H9 (cell line): ENCODE results near the gene MISP3. TPM values are rescaled to one million over a fixed set of nuclear protein-coding genes. Genes with fewer than 3 reads are reported as not detected.

Source experiments
- DNase-seq: peaks from one replicate; pipeline ENCODE4 v3.0.0-alpha.2; 2017
- H2AFZ ChIP-seq: one replicate; pipeline ENCODE4 v1.6.1; 2013; ENCODE audit warnings: mild to moderate bottlenecking, low read length, control low read depth, moderate library complexity
- H2AK5ac ChIP-seq: 2 replicates; pipeline ENCODE4 v1.6.1; 2013; ENCODE audit warnings: low read length, control low read depth, mixed read lengths; ENCODE audit not compliant: insufficient read length
- H2BK120ac ChIP-seq: one replicate; pipeline ENCODE4 v1.6.1; 2013; ENCODE audit warnings: low read depth, mild to moderate bottlenecking, low read length, control low read depth, inconsistent platforms; ENCODE audit not compliant: poor library complexity, severe bottlenecking
- H2BK12ac ChIP-seq: 2 replicates; pipeline ENCODE4 v1.6.1; 2013; ENCODE audit warnings: low read length, control low read depth, mixed read lengths, low read depth; ENCODE audit not compliant: insufficient read length
- H2BK15ac ChIP-seq: 2 replicates; pipeline ENCODE4 v1.6.1; 2013; ENCODE audit warnings: low read depth, low read length, control low read depth
- H2BK20ac ChIP-seq: one replicate; pipeline ENCODE4 v1.6.1; 2013; ENCODE audit warnings: low read depth, mild to moderate bottlenecking, low read length, control low read depth, inconsistent platforms; ENCODE audit not compliant: poor library complexity, severe bottlenecking
- H2BK5ac ChIP-seq: 2 replicates; pipeline ENCODE4 v1.6.1; 2013; ENCODE audit warnings: low read length, control low read depth, mixed read lengths; ENCODE audit not compliant: insufficient read length
- H3K14ac ChIP-seq: 2 replicates; pipeline ENCODE4 v1.6.1; 2013; ENCODE audit warnings: low read length, control low read depth; ENCODE audit not compliant: insufficient read depth
- H3K18ac ChIP-seq: 2 replicates; pipeline ENCODE4 v1.6.1; 2013; ENCODE audit warnings: low read depth, mild to moderate bottlenecking, mixed read lengths, low read length, control low read depth; ENCODE audit not compliant: insufficient read length
- H3K23ac ChIP-seq: 2 replicates; pipeline ENCODE4 v1.6.1; 2013; ENCODE audit warnings: low read length, control low read depth, mixed read lengths, low read depth; ENCODE audit not compliant: insufficient read length
- H3K23me2 ChIP-seq: 2 replicates; pipeline ENCODE4 v1.6.1; 2013; ENCODE audit warnings: low read depth, mild to moderate bottlenecking, mixed read lengths, low read length, control low read depth; ENCODE audit not compliant: insufficient read length, poor library complexity, severe bottlenecking
- H3K27ac ChIP-seq: 2 replicates; pipeline ENCODE4 v1.5.1; 2013; ENCODE audit warnings: low read length, control low read depth, mixed read lengths, low read depth; ENCODE audit not compliant: insufficient read length
- H3K27me3 ChIP-seq: 2 replicates; pipeline ENCODE4 v1.6.1; 2013; ENCODE audit warnings: low read length, control low read depth, inconsistent platforms; ENCODE audit not compliant: insufficient read depth
- H3K4ac ChIP-seq: 2 replicates; pipeline ENCODE4 v1.6.1; 2013; ENCODE audit warnings: low read depth, mild to moderate bottlenecking, control low read depth, inconsistent platforms, low read length, moderate library complexity
- H3K4me1 ChIP-seq: 2 replicates; pipeline ENCODE4 v1.6.1; 2013; ENCODE audit warnings: low read length, control low read depth, inconsistent platforms; ENCODE audit not compliant: insufficient read depth
- H3K4me2 ChIP-seq: 2 replicates; pipeline ENCODE4 v1.6.1; 2013; ENCODE audit warnings: low read length, control low read depth, mixed read lengths; ENCODE audit not compliant: insufficient read length, insufficient read depth
- H3K56ac ChIP-seq: 2 replicates; pipeline ENCODE4 v1.6.1; 2013; ENCODE audit warnings: low read depth, mild to moderate bottlenecking, mixed read lengths, low read length, control low read depth; ENCODE audit not compliant: insufficient read length
- H3K79me1 ChIP-seq: 2 replicates; pipeline ENCODE4 v1.6.1; 2013; ENCODE audit warnings: low read depth, mild to moderate bottlenecking, moderate library complexity, low read length, control low read depth, inconsistent platforms; ENCODE audit not compliant: insufficient read depth, poor library complexity, severe bottlenecking
- H3K79me2 ChIP-seq: 2 replicates; pipeline ENCODE4 v1.6.1; 2013; ENCODE audit warnings: low read length, control low read depth, inconsistent platforms; ENCODE audit not compliant: insufficient read depth
- H3K9ac ChIP-seq: 2 replicates; pipeline ENCODE4 v1.6.1; 2013; ENCODE audit warnings: low read length, control low read depth, mixed read lengths; ENCODE audit not compliant: insufficient read length; ENCODE audit errors: extremely low read depth
- H3K9me3 ChIP-seq: one replicate; pipeline ENCODE4 v1.6.1; 2013; ENCODE audit warnings: low read depth, low read length, inconsistent platforms; ENCODE audit not compliant: control insufficient read depth
- H3T11ph ChIP-seq: one replicate; pipeline ENCODE4 v1.6.1; 2013; ENCODE audit warnings: mild to moderate bottlenecking, low read length, control low read depth, inconsistent platforms
- H4K20me1 ChIP-seq: one replicate; pipeline ENCODE4 v1.6.1; 2013; ENCODE audit not compliant: control insufficient read depth, insufficient read length, insufficient read depth
- H4K5ac ChIP-seq: 2 replicates; pipeline ENCODE4 v1.6.1; 2013; ENCODE audit warnings: low read depth, mild to moderate bottlenecking, mixed read lengths, low read length, control low read depth; ENCODE audit not compliant: insufficient read length
- H4K8ac ChIP-seq: replicated peaks from 2 replicates; pipeline ENCODE4 v1.6.1; 2013; ENCODE audit warnings: low read length, control low read depth, mixed read lengths, low read depth; ENCODE audit not compliant: insufficient read length
- H4K91ac ChIP-seq: 2 replicates; pipeline ENCODE4 v1.6.1; 2013; ENCODE audit warnings: low read depth, mild to moderate bottlenecking, moderate library complexity, mixed read lengths, low read length, control low read depth; ENCODE audit not compliant: insufficient read length
- H3K27ac Mint-ChIP-seq, 3 experiments: 2 replicates in 2 of 3; 3 replicates in 1 of 3; pipeline ENCODE4 v1.8.0; 2020 to 2021; ENCODE audit warnings: mixed read lengths in 3 of 3, mild to moderate bottlenecking in 1 of 3, moderate library complexity in 1 of 3
- H3K27me3 Mint-ChIP-seq: 2 replicates; pipeline ENCODE4 v1.8.0; 2021; ENCODE audit warnings: low read depth, mild to moderate bottlenecking, moderate library complexity, mixed read lengths
- H3K36me3 Mint-ChIP-seq, 3 experiments: 2 replicates in 2 of 3; 3 replicates in 1 of 3; pipeline ENCODE4 v1.8.0; 2020 to 2021; ENCODE audit warnings: low read depth in 3 of 3, mixed read lengths in 3 of 3; ENCODE audit not compliant: insufficient read depth in 1 of 3
- H3K4me1 Mint-ChIP-seq, 2 experiments: 2 replicates each; pipeline ENCODE4 v1.8.0; 2020; ENCODE audit warnings: mixed read lengths in 2 of 2
- H3K4me3 Mint-ChIP-seq, 2 experiments: 2 replicates in 1 of 2; 3 replicates in 1 of 2; pipeline ENCODE4 v1.8.0; 2020 to 2021; ENCODE audit warnings: mild to moderate bottlenecking in 2 of 2, mixed read lengths in 2 of 2, moderate library complexity in 1 of 2
- H3K9me3 Mint-ChIP-seq, 2 experiments: 2 replicates in 1 of 2; 3 replicates in 1 of 2; pipeline ENCODE4 v1.8.0; 2020; ENCODE audit warnings: mild to moderate bottlenecking in 2 of 2, mixed read lengths in 2 of 2, moderate library complexity in 1 of 2
- CTCF ChIP-seq: fragments of 200-600 bp; sonication (generic); conservative IDR thresholded peaks from 3 replicates; pipeline ENCODE4 v1.8.0; 2021; ENCODE audit warnings: antibody characterized with exemption, mild to moderate bottlenecking
- WGBS: extraction: QIAGEN DNeasy Blood & Tissue Kit; methylation state at CpG from one replicate; pipeline ENCODE4 v1.1.7; 2013; ENCODE audit warnings: missing lambda C conversion rate, low lambda C conversion rate, mixed read lengths; ENCODE audit not compliant: insufficient read length; ENCODE audit errors: extremely low coverage; 5-methylcytosine and 5-hydroxymethylcytosine counted together
- total RNA-seq: library from RNA; stranded (reverse); gene quantifications from 2 replicates; pipeline ENCODE4 v1.2.1, GENCODE V29; 2021

MISP3 gene
- total RNA-seq, 1 experiment from 2014 or later, result 0.26 TPM

DNA sequence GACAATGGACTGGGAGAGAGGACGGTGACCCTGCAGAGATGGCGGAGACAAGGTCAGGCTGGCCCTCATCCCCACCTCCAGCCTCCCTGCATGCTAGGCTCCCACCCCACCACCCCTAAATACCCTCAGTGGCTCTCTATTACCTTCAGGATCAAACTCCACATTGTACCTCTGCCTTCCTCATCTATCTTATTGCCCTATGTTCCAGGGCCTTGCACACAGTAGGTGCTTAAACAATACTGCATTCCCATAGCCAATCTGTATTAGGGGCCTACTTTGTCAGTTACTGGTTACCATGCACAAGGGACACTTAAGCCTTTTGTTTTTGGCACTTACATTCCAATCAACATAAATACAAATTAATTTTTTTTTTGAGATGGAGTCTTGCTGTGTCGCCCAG is 17.2 kb upstream of the MISP3 start:
- no peak for DNase-seq
- no peak overlapping the region for H3K27ac ChIP-seq
- H3K4me2 ChIP-seq, result no peak overlapping the region
- no peak overlapping the region for H3K56ac ChIP-seq
- no peak overlapping the region for H3K14ac ChIP-seq
- H2BK5ac ChIP-seq, result no peak overlapping the region
- no peak overlapping the region for H2AFZ ChIP-seq
- H4K91ac ChIP-seq, result no peak overlapping the region
- Mint-ChIP-seq H3K4me1 (peaks cover 9 to 18% of the 10 kb centered on the region in 2 experiments), H3K27me3 (peaks cover 37% of the 10 kb centered on the region), H3K9me3 (no peaks in the 10 kb centered on the region; a peak in 2 of 5 replicates), H3K4me3 (no peak overlapping the region), H3K36me3 (peaks cover 12 to 18% (median 15%) of the 10 kb centered on the region in 3 experiments), H3K27ac (no peak overlapping the region; a peak in 1 of 7 replicates)
- no peak overlapping the region for H3K9ac ChIP-seq
- WGBS, result no CpG with 5 or more reads among the region's 3 CpGs
- no peak for TF ChIP-seq CTCF
- no peak overlapping the region for H2AK5ac ChIP-seq
- H4K8ac ChIP-seq, result no peak overlapping the region
- H4K20me1 ChIP-seq, result no peaks in the 10 kb centered on the region
- H4K5ac ChIP-seq, result no peak overlapping the region
- no peak overlapping the region for H3K4ac ChIP-seq
- no peak overlapping the region for H3K18ac ChIP-seq
- H3K79me1 ChIP-seq, result no peaks in the 10 kb centered on the region
- H2BK20ac ChIP-seq, result no peak overlapping the region
- H2BK120ac ChIP-seq, result no peak overlapping the region
- H3K23me2 ChIP-seq, result peaks cover 6% of the 10 kb centered on the region
- no peak overlapping the region for H2BK15ac ChIP-seq
- H3K27me3 ChIP-seq, result peaks cover 8% of the 10 kb centered on the region
- no peak overlapping the region for H3K23ac ChIP-seq
- H3K9me3 ChIP-seq, result no peaks in the 10 kb centered on the region
- H2BK12ac ChIP-seq, result no peak overlapping the region
- no peaks in the 10 kb centered on the region; the same call in 1 of the 2 replicates for H3K4me1 ChIP-seq
- no peak overlapping the region for H3T11ph ChIP-seq
- H3K79me2 ChIP-seq, result no peaks in the 10 kb centered on the region
